ENCODE results near the gene SERTAD1.
"Not testable (repeated sequence)": the region's sequence is repeated elsewhere in the genome, so short reads cannot be mapped to it uniquely, and the experiment has no call there.

Gene SERTAD1

GRCh38 chr19:40450664-40451063 lies 24.9 kb upstream of the SERTAD1 start:
- no peak for DNase-seq (ENCODE audit: low read depth)

GRCh38 chr19:40449506-40449905 lies 23.7 kb upstream of the SERTAD1 start:
- no peak for DNase-seq (ENCODE audit: low read depth)

GRCh38 chr19:40446263-40446784 lies 20.5 kb upstream of the SERTAD1 start:
- DNase-seq (ENCODE audit: low read depth) = no peak

- no peak for DNase-seq (ENCODE audit: low read depth)
Measured at GRCh38 chr19:40445780-40446262, 20.0 kb upstream of the SERTAD1 start.

- no peak for DNase-seq (ENCODE audit: low read depth)
Measured at GRCh38 chr19:40444825-40445312, 19.1 kb upstream of the SERTAD1 start.

GRCh38 chr19:40444000-40444824 lies 18.4 kb upstream of the SERTAD1 start, which contains the start of gene SERTAD3:
SERTAD3 (minus strand) TSS chr19:40444335; CDS start chr19:40442080, 2,255 bp downstream.
- peak; percentile 96 for DNase-seq (ENCODE audit: low read depth)

GRCh38 chr19:40443131-40443999 lies 17.6 kb upstream of the SERTAD1 start:
- DNase-seq (ENCODE audit: low read depth) = peak; percentile 97

GRCh38 chr19:40442328-40443130 lies 16.7 kb upstream of the SERTAD1 start:
- DNase-seq (ENCODE audit: low read depth) = no peak

- DNase-seq (ENCODE audit: low read depth) = no peak
Measured at GRCh38 chr19:40441719-40442253, 16.0 kb upstream of the SERTAD1 start.

- DNase-seq (ENCODE audit: low read depth) = no peak
Measured at GRCh38 chr19:40438284-40438683, 12.5 kb upstream of the SERTAD1 start.

GRCh38 chr19:40433391-40434216 lies 7.8 kb upstream of the SERTAD1 start:
- DNase-seq (ENCODE audit: low read depth) = peak; percentile 19

- DNase-seq (ENCODE audit: low read depth) = not testable (repeated sequence)
Measured at GRCh38 chr19:40432760-40433159, 7.0 kb upstream of the SERTAD1 start.

GRCh38 chr19:40431698-40432097 lies 5.9 kb upstream of the SERTAD1 start:
- no peak for DNase-seq (ENCODE audit: low read depth)

GRCh38 chr19:40430242-40430641 lies 4.5 kb upstream of the SERTAD1 start:
- DNase-seq (ENCODE audit: low read depth) = not testable (repeated sequence)

GRCh38 chr19:40428197-40428596 lies 2.4 kb upstream of the SERTAD1 start:
- not testable (repeated sequence) for DNase-seq (ENCODE audit: low read depth)

- no peak for DNase-seq (ENCODE audit: low read depth)
Measured at GRCh38 chr19:40424637-40425449, 949 bp downstream of the SERTAD1 start.

GRCh38 chr19:40423938-40424337 lies 1.9 kb downstream of the SERTAD1 start:
- no peak for DNase-seq (ENCODE audit: low read depth)

GRCh38 chr19:40422748-40423566 lies 2.8 kb downstream of the SERTAD1 start:
- DNase-seq (ENCODE audit: low read depth) = no peak

All from activated gamma-delta T cell treated with anti-CD3 and anti-CD28 coated beads, Interleukin-2, amount 50 U/mL, for 16 hours (primary cell).